HG02981 (cell line): ENCODE results near the gene EXOC6B.

ENCODE experiments used
- ATAC-seq: cut with Tn5 transposase; IDR thresholded peaks from one replicate; pipeline ENCODE4 v1.9.1; 2021; ENCODE audit warnings: mild to moderate bottlenecking, moderate library complexity; ENCODE audit not compliant: unreplicated experiment

EXOC6B gene

GRCh38 chr2:72744049-72744448 is 81.8 kb downstream of the EXOC6B start:
- no peak for ATAC-seq

GRCh38 chr2:72743481-72743880 is 82.4 kb downstream of the EXOC6B start:
- ATAC-seq: no peak

- ATAC-seq: no peak
Measured at GRCh38 chr2:72738096-72738495, 87.7 kb downstream of the EXOC6B start.

- ATAC-seq: no peak
Measured at GRCh38 chr2:72734432-72734831, 91.4 kb downstream of the EXOC6B start.

DNA sequence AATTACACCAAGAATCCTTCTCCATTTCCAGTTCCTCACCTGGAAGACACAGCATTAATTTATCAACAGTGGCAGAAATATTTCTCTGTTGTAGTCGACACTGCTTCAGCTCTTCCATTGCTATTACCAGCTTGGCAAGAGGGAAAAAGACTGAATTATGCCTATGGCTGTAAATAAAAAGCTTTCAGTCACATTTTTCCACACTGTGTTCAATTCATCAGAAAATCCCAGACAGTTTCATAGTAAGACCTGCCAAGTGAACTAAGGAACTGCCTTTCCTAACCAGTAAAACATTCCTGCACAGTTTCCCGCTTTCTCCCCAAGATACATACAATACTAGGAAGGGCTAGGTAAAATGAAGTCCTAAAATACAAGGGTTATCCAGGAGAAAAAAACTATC is 94.7 kb downstream of the EXOC6B start:
- ATAC-seq: no peak

DNA sequence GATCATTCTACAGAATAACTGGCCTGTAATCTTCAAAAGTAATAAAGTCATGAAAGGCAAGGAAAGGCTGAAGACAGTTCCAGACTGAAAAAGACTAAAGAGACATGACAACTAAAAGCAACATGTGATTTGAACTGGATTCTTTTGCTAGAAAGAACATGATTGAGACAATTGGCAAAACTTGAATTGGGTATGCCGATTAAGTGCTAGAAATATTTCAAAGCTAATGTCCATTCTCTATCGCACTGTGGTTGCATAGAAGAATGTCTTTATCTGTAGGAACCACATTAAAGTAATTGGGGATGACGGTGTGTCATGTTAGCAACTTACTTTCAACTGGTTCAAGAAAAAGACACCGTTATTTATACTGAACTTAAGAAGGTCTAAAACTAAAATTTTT is 98.5 kb downstream of the EXOC6B start:
- no peak for ATAC-seq

DNA sequence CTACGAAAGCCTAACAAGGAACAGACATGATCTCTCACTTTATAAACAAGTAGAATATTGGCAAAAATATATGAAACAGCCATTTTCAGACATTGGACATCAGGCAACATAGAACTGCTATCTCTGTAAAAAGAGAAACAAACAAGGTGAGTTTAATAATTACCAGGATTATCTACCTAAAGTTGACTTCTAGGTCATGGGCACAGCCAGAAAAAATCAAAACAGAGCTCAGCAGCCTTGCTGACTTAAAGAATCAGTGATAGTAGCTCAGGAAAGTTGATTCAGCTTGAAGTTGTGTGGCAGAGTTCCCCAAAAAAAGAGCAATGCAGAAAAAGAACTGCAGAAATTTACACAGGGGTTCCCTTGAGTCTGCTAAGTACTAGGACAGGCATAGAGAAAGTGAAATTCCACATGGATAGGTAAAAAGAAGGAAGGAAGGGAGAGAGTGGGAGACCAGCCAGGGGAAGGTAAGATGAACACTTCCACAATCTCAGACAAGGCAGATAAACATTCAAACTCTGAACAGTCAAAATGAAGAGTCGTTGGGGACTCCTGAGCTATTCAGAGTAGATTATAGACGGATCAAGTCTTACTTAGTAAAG is 102.0 kb downstream of the EXOC6B start:
- no peak for ATAC-seq

DNA sequence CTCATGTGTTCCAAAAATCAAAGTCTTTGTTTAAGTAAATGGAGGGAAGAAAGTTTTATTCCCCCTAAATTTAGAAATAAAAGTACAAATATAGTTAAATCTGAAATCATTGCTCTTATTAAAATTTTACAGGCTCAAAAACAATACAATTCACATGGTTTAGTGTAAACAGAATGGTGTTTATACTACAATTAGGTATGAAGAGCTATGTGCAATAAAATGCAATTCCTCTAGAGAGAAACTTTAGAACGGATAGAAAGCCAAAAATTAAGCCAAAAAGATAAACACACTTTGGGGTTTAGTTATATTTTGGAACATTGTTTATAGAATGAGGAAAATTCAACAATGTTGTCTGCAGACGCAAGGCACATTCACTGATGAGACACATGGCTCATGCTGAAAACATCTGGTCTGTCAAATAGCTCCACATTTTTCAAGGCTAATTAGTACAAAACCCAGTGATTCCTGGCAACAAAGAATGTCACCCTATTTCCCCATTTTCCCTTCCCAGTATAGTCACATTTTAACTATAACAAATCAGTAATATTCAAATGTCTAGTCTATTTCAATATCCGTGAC is 103.3 kb downstream of the EXOC6B start:
- no peak for ATAC-seq

DNA sequence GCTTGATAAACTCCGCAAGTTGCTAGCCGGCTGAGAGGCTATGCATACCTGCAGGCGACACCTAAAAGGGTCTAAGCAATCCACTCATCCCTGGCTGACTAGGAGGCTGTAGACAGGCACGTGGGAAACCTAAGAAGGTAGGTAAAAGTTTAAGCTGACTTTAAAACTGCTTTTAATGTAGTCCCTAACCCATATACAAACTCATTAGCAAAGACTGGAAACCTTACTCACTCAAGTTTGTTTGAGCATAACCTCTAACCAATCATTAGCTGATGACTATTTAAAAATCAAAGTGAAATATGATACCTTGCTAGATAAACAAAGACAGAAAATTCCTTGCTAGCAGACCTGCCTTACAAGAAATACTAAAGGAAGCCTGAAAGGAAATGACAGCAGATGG is 106.4 kb downstream of the EXOC6B start:
- ATAC-seq: no peak

GRCh38 chr2:72718876-72719275 is 107.0 kb downstream of the EXOC6B start:
- no peak for ATAC-seq

DNA sequence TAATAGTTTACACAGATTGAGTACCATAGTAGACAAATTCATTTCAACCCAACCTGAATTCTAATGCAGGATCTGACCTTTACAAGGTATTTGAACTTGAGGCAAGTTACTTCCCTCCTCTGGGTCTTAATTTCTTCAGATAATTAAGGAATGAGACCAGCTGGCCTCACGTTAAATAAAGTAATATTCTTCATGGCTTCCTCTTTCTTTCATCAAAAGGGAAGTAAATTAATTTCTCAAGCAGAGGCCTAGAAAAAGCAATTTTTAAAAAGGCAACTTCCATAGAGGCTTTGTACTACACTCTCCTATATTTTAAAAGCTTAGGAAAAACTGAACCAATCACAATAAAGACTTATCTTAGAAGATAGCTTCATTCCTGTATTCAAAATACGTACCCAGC is 109.2 kb downstream of the EXOC6B start:
- no peak for ATAC-seq

DNA sequence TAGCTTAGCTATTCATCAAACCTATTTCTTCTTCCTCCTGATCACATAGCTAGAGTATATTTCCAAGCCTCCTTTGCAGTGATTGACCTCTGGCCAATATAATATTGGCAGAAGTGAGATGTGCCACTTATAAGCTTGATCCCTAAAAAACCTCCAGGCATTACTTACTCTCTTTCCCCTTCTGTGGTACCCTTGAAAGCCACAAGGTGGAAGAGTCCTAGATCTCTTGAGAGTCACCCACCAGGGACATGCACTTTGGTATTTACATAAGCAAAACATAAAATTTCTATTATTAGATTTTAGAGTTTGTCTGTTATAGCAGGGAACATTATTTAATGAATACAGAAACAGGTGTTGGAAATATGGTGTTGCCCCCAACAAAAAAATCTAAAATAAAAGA is 112.0 kb downstream of the EXOC6B start:
- no peak for ATAC-seq

- ATAC-seq: no peak
Measured at GRCh38 chr2:72712977-72713376, 112.9 kb downstream of the EXOC6B start.

DNA sequence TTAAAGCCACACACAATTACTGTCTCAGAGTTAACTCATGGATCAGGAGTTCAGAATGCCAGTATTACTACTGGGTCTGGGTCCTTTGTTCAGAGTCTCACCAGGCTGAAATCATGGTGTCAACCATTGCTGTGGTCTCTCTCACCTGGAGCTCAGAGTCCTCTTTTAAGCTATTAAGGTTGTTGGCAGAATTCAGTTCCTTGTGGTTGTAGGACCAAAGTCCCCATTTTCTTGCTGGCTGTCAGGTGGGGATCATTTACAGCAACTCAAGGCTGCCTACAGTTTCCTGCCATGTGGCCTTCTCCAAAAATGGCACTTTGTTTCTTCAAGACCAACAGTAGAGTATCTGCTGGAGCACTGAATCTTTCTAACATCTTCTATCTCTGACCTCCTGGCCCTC is 113.5 kb downstream of the EXOC6B start:
- ATAC-seq: no peak

GRCh38 chr2:72710418-72711152 is 115.2 kb downstream of the EXOC6B start:
- peak; percentile 60 for ATAC-seq

DNA sequence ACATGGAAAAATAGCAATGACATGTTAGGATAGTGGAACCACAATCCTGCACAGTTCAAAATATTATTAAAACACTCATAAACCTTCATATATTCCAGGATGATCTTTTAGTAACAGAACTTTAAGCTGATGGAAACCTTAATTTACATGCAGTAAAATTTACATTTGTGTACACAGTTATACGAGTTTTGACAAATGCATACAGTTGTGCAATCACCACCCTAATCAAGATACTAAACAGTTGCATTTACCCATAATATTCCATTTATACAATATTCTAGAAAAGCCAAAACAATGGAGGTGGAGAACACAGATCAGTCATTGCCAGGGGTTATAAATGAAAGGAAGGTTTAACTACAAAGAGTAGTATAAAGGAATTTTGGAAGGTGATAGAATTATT is 117.6 kb downstream of the EXOC6B start:
- no peak for ATAC-seq

- ATAC-seq: no peak
Measured at GRCh38 chr2:72698300-72698699, 127.5 kb downstream of the EXOC6B start.

- ATAC-seq: no peak
Measured at GRCh38 chr2:72696559-72696958, 129.3 kb downstream of the EXOC6B start.

DNA sequence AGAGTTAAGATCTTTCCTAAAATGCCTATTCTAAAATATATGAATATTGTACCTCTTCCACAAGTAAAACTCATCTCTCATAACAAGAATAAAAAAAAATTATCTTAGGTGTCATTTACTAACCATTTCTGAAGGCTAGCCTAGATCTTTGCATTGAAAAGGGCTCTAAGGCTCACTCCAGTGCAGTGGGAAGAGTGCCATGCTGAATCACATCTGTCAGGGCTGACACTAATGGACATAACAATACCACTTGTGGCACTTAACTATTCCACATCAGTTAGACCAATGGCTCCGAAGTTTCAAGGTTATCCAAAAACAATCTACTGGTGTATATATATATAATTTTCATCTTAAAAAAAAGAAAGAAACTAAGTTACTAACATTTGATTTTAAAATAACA is 130.2 kb downstream of the EXOC6B start:
- ATAC-seq: no peak

DNA sequence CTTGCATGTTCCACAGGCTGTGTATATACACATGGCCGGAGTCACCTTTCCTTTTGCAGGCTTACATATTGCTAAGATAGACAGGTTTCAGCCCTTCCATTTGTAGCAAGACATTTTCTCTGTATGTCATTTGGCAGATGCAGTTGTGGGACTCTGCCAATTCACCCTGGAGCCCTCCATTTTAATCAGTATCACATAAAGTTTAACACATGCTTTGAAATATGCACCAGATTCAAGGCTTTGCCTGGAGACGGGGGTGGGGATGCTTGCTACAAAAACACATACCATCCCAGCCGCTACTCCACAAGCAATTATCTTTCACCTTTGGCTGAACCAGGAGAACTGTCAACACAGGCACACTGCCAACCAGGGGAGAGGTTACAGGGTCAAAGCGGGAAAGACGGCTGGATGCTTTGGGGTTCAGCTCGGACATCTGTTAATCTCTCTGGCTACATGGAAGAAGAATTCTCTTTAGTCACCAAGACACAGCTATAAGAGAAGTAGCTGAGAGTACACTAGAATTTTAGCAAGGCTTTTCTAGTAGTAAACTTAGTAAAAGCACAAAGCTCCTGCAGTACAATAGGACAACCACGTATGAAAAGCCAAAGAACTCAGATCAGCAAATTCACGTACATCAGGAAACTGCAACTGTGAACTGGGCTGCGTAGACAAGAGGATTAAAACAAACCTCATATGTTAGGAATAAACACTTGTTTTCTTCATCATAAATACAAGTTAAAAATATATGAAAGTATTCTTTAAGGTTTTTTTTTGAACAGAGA is 130.9 kb downstream of the EXOC6B start:
- ATAC-seq: no peak

DNA sequence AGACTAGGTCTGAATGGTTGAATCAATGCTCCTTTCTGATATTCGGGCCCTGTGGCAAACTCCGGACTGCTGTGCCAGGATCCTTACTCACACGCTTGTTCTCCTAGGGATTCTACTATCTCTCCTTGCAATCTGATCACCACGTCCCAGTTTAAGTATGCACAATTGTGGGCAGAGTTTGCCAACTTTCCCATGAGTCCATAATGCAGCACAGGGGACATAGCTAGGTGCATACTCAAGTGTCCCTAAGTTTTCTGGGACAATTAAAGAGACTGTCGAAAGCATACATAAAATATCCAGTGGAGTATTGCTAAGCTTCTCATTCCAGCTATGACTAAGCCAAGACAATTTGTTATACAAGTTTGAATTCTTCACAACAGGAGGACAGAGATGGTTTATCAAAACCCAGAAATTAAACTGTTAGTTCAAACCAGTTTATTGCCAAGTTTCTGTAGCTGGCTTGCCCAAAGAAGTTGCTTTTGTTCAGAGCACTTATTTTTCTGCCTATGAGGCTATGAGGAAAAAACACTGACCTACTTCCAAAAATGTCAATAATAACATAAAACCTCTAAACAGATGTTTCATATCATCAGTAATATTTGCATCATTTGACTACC is 136.1 kb downstream of the EXOC6B start:
- no peak for ATAC-seq
